ENCODE results near the gene MACROD1. TPM values are rescaled to one million over a fixed set of nuclear protein-coding genes. Genes with fewer than 3 reads are reported as not detected.
A peak's percentile ranks its signal among the peaks of the same experiment; 100 is the strongest.

Gene MACROD1
- total RNA-seq, 1 donor from 2014 or later, result 3.4 TPM

GRCh38 chr11:64095273-64095817 lies 70.6 kb downstream of the MACROD1 start:
- DNase-seq (ENCODE audit: low read depth) (no peak), FAIRE-seq (no peak)
- peak overlapping the region; percentile 76 for H3K4me2 ChIP-seq (ENCODE audit: low read length)
- Mint-ChIP-seq H3K36me3 (ENCODE audit: low read depth, unreplicated experiment) (peaks cover 1% of the 10 kb centered on the region), H3K4me1 (ENCODE audit: low read depth, unreplicated experiment) (peaks cover 18% of the 10 kb centered on the region), H3K27me3 (ENCODE audit: low read depth, unreplicated experiment) (peaks cover 61% of the 10 kb centered on the region), H3K27ac (ENCODE audit: unreplicated experiment) (no peak overlapping the region), H3K4me3 (ENCODE audit: unreplicated experiment) (peak overlapping the region; percentile 50), H3K9me3 (ENCODE audit: unreplicated experiment) (peaks cover 5% of the 10 kb centered on the region)
- H3K79me2 ChIP-seq (ENCODE audit: insufficient read depth, low read length), result no peaks in the 10 kb centered on the region
- H3K9ac ChIP-seq (ENCODE audit: low read length), result peak overlapping the region; percentile 7
- TF ChIP-seq EZH2 (IDR thresholded peaks at IDR 0.05; ENCODE audit: insufficient read depth, low read length) (no peak), CTCF (IDR thresholded peaks at IDR 0.05; ENCODE audit: insufficient read depth, low read depth, low read length) (no peak)
- no peak overlapping the region for H3K27ac ChIP-seq (ENCODE audit: low read depth, low read length)
- no peaks in the 10 kb centered on the region for H3K36me3 ChIP-seq (ENCODE audit: insufficient read depth, low read length)
- no peak overlapping the region for H3K4me3 ChIP-seq (ENCODE audit: insufficient read depth, low read depth, low read length)
- H3K27me3 ChIP-seq (ENCODE audit: insufficient read depth, low read length), result peaks cover 59% of the 10 kb centered on the region
- H2AFZ ChIP-seq (ENCODE audit: low read depth, low read length), result no peak overlapping the region
- peaks cover 85% of the 10 kb centered on the region for H4K20me1 ChIP-seq (ENCODE audit: insufficient read depth, low read length)
- H3K9me3 ChIP-seq (ENCODE audit: insufficient read depth, low read depth, low read length), result no peaks in the 10 kb centered on the region
- peaks cover 20% of the 10 kb centered on the region for H3K4me1 ChIP-seq (ENCODE audit: insufficient read depth, low read length)

- H3K4me1 ChIP-seq (ENCODE audit: insufficient read depth, low read length), result peaks cover 20% of the 10 kb centered on the region
- peaks cover 56% of the 10 kb centered on the region for H3K27me3 ChIP-seq (ENCODE audit: insufficient read depth, low read length)
- H4K20me1 ChIP-seq (ENCODE audit: insufficient read depth, low read length), result peaks cover 87% of the 10 kb centered on the region
- peak overlapping the region; percentile 62 for H3K27ac Mint-ChIP-seq (ENCODE audit: unreplicated experiment)
- H3K4me3 ChIP-seq (ENCODE audit: insufficient read depth, low read depth, low read length), result no peak overlapping the region
- DNase-seq (ENCODE audit: low read depth), result peak; percentile 77
- peaks cover 20% of the 10 kb centered on the region for H3K4me1 Mint-ChIP-seq (ENCODE audit: low read depth, unreplicated experiment)
- no peak overlapping the region for H2AFZ ChIP-seq (ENCODE audit: low read depth, low read length)
- H3K9me3 ChIP-seq (ENCODE audit: insufficient read depth, low read depth, low read length), result no peaks in the 10 kb centered on the region
- H3K36me3 Mint-ChIP-seq (ENCODE audit: low read depth, unreplicated experiment), result peaks cover 1% of the 10 kb centered on the region
- no peak overlapping the region for H3K4me3 Mint-ChIP-seq (ENCODE audit: unreplicated experiment)
- H3K79me2 ChIP-seq (ENCODE audit: insufficient read depth, low read length), result no peaks in the 10 kb centered on the region
- H3K27ac ChIP-seq (ENCODE audit: low read depth, low read length), result peak overlapping the region; percentile 19
- peaks cover 57% of the 10 kb centered on the region for H3K27me3 Mint-ChIP-seq (ENCODE audit: low read depth, unreplicated experiment)
- peak overlapping the region; percentile 76 for H3K4me2 ChIP-seq (ENCODE audit: low read length)
- TF ChIP-seq CTCF (IDR thresholded peaks at IDR 0.05; ENCODE audit: insufficient read depth, low read depth, low read length) (no peak), EZH2 (IDR thresholded peaks at IDR 0.05; ENCODE audit: insufficient read depth, low read length) (no peak)
- peaks cover 5% of the 10 kb centered on the region for H3K9me3 Mint-ChIP-seq (ENCODE audit: unreplicated experiment)
- H3K36me3 ChIP-seq (ENCODE audit: insufficient read depth, low read length), result no peaks in the 10 kb centered on the region
- H3K9ac ChIP-seq (ENCODE audit: low read length), result peak overlapping the region; percentile 7
- no peak for FAIRE-seq
Measured at GRCh38 chr11:64094463-64095260, 71.3 kb downstream of the MACROD1 start.

All from astrocyte (in vitro differentiated cells and primary cell).